Effector memory CD8-positive, alpha-beta T cell (primary cell): Measurements from ENCODE around the gene CCDC102B.

ENCODE experiments used
- ATAC-seq: fragments of 150-1000 bp; cut with Tn5 transposase; replicated peaks from 2 replicates; pipeline ENCODE4 v1.10.0; 2021; ENCODE audit warnings: mild to moderate bottlenecking, moderate library complexity
- DNase-seq, 3 experiments: peaks; one replicate each; pipeline ENCODE4 v3.0.0; 2021
- H3K27ac Mint-ChIP-seq, 2 donors: one replicate each; pipeline ENCODE4 v1.8.0; 2022; ENCODE audit warnings: mild to moderate bottlenecking in 2 of 2, mixed read lengths in 2 of 2, moderate library complexity in 2 of 2
- H3K27me3 Mint-ChIP-seq, 2 donors: one replicate each; pipeline ENCODE4 v1.8.0; 2022; ENCODE audit warnings: mixed read lengths in 2 of 2
- H3K36me3 Mint-ChIP-seq: one replicate; pipeline ENCODE4 v1.8.0; 2022; ENCODE audit warnings: mild to moderate bottlenecking, moderate library complexity, mixed read lengths; ENCODE audit not compliant: insufficient read depth
- H3K4me1 Mint-ChIP-seq, 2 donors: one replicate each; pipeline ENCODE4 v1.8.0; 2022; ENCODE audit warnings: low read depth in 2 of 2, mixed read lengths in 2 of 2
- H3K4me3 Mint-ChIP-seq, 2 donors: one replicate each; pipeline ENCODE4 v1.8.0; 2022; ENCODE audit warnings: mild to moderate bottlenecking in 2 of 2, mixed read lengths in 2 of 2, moderate library complexity in 2 of 2
- H3K9me3 Mint-ChIP-seq, 2 donors: one replicate each; pipeline ENCODE4 v1.8.0; 2022; ENCODE audit warnings: mixed read lengths in 2 of 2

The CCDC102B gene

DNA sequence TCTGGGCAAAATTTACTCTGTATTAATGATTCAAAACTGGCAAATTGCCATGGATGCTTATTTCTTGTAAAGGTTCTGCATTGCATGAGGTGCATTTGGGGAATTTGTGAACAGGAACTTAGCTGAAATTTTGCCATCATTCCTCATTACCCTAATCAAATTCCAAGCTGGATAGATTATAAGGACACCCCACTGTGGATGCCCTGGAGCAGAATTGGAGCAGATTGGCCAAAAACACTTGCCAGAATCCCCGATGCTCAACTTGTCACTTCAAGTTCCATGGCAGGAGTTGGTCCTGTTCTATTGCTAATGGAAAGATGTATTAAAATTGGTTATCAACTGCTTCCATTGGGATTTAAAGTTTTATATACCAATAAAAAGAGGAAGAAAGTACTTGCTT, 237.9 kb downstream of the CCDC102B start:
- Mint-ChIP-seq H3K36me3 (no peaks in the 10 kb centered on the region), H3K4me3 (no peak overlapping the region), H3K27me3 (no peaks in the 10 kb centered on the region), H3K27ac (no peak overlapping the region), H3K9me3 (no peaks in the 10 kb centered on the region), H3K4me1 (no peaks in the 10 kb centered on the region)
- ATAC-seq (no peak), DNase-seq (no peak)

DNA sequence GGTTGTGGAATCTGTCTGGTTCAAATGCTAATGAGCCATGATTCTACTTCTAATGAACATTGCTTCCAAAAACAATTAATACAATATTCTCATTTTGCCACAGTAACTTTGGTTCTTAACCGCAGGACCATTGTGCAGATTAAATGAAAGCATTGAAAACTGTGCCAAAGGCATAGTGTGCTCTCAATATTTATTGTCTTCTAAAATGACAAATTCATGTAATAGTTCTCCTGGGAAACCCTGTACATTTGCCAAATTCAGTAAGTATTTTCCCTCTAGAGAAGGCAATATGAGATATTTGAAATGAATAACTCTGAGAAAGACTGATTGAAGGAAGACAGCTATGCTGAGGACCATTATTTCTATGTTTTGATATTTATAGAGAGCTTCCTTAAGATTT, 246.3 kb downstream of the CCDC102B start:
- no peaks in the 10 kb centered on the region for H3K4me1 Mint-ChIP-seq
- no peak for ATAC-seq
- H3K36me3 Mint-ChIP-seq, result peaks cover 2% of the 10 kb centered on the region

DNA sequence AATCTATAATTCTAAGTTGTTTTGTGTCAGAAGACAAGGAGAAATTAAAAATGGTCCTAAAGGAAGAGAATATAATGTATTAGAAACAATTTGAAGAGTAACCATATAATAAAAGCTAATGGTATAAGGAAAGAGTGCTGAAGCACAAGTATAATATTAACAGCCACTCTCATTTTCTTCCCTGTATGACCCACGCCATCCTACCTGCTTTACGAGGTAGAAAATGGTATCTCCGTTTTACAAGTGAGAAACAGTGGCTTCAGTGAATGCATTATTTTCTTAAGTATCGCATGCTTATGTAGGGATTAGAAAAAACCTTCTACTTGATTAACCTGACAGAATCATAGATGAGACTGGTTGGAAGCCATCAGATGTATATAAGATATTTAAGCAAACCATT, 266.2 kb downstream of the CCDC102B start:
- no peak overlapping the region for H3K27ac Mint-ChIP-seq
- no peaks in the 10 kb centered on the region for H3K4me1 Mint-ChIP-seq
- no peak for ATAC-seq
- H3K9me3 Mint-ChIP-seq, result peaks cover 1 to 7% of the 10 kb centered on the region in 2 donors
- no peaks in the 10 kb centered on the region for H3K36me3 Mint-ChIP-seq
- no peak overlapping the region for H3K4me3 Mint-ChIP-seq
- no peak for DNase-seq
- no peaks in the 10 kb centered on the region for H3K27me3 Mint-ChIP-seq

More for the DNA sequence above, 246.3 kb downstream of the CCDC102B start:
- no peak overlapping the region for H3K27ac Mint-ChIP-seq
- no peak for DNase-seq
- H3K9me3 Mint-ChIP-seq, result no peaks in the 10 kb centered on the region
- no peaks in the 10 kb centered on the region for H3K27me3 Mint-ChIP-seq
- no peak overlapping the region for H3K4me3 Mint-ChIP-seq

DNA sequence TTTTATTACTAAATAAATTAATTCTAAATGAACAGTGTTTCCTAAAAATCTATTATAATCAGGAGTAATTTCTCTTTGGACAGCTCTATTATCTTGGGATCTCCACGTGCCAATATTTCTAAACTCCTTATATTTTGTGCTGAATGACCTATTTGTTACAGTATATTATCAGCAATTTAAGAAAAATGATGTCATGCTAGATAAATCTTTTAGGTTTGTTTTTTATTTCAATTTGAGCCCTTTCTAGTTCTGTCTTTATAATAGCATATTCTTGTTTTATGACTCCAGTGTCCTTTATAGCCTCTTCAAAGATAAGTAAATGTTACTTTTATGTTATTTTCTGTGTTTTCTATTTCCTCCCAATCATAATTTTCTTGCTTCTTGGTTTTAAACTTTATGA, 269.2 kb downstream of the CCDC102B start:
- ATAC-seq (no peak), DNase-seq (no peak)
- Mint-ChIP-seq H3K27me3 (no peaks in the 10 kb centered on the region), H3K4me1 (no peaks in the 10 kb centered on the region), H3K27ac (no peak overlapping the region), H3K4me3 (no peak overlapping the region), H3K36me3 (no peaks in the 10 kb centered on the region), H3K9me3 (no peaks in the 10 kb centered on the region)

DNA sequence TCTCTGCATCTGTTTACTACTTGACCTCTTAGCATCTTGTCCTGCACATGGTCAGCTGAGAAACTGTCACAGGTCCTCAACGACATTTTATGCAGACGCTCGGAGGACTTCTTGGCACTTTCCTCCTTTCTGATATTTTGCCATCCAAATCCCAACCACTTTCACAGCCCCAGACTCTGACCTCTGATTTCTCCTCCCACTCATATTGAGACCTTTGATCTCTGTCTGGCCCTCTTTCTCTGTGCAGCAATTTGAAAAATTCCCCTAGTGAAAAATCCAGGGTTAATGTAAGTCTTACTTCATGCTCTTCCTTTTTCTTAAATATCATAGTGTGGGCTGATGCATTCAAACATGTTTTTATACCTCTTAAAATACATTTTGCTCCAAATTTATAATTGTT, 273.8 kb downstream of the CCDC102B start:
- no peaks in the 10 kb centered on the region for H3K27me3 Mint-ChIP-seq
- DNase-seq (no peak), ATAC-seq (no peak)
- no peak overlapping the region for H3K4me3 Mint-ChIP-seq
- H3K4me1 Mint-ChIP-seq, result no peaks in the 10 kb centered on the region
- H3K27ac Mint-ChIP-seq, result no peak overlapping the region
- H3K36me3 Mint-ChIP-seq, result no peaks in the 10 kb centered on the region
- H3K9me3 Mint-ChIP-seq, result peaks cover 0 to 2% of the 10 kb centered on the region in 2 donors

DNA sequence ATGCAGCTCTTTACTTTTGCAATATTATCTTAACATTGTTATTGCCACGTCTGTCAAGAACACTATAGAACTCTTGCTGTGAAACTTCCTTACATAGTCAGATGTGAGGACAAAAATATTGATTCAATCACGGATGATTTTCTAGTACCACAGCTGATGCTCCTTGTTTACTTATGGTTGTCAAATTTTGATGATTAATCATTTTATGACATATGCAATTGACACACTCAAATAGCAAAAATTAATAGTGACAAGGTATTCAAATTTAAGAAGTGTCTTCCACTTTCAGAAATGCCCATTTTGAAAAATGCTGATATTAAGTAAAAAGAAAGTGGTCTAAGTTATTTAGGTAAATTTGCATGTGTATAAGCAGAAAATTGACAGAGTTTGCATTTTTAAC, 284.0 kb downstream of the CCDC102B start:
- Mint-ChIP-seq H3K9me3 (no peaks in the 10 kb centered on the region), H3K4me1 (no peaks in the 10 kb centered on the region), H3K27ac (no peak overlapping the region), H3K36me3 (no peaks in the 10 kb centered on the region), H3K27me3 (no peaks in the 10 kb centered on the region), H3K4me3 (no peak overlapping the region)
- DNase-seq (no peak), ATAC-seq (no peak)

DNA sequence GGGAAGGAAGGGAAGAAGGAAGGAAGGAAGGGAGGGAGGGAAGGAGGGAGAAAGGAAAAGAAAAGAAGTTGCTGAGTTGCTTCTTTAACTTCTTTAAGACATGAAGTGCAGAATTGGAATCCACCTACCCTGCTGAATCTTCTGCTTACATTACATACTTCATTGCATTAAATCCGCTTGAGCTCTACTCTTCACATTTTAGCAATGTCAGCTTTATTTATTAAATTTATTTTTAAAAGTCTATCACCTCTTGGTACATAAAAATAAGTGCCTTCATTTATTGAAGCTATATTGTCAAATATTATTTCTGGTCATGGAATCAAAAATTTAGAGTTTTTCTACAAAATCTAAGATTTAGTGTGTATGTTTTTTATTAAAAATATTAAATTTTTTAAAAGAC, 284.6 kb downstream of the CCDC102B start:
- no peaks in the 10 kb centered on the region for H3K36me3 Mint-ChIP-seq
- H3K4me1 Mint-ChIP-seq, result no peaks in the 10 kb centered on the region
- no peaks in the 10 kb centered on the region for H3K9me3 Mint-ChIP-seq
- no peak for DNase-seq
- H3K4me3 Mint-ChIP-seq, result no peak overlapping the region
- H3K27me3 Mint-ChIP-seq, result no peaks in the 10 kb centered on the region
- ATAC-seq, result no peak
- H3K27ac Mint-ChIP-seq, result no peak overlapping the region

DNA sequence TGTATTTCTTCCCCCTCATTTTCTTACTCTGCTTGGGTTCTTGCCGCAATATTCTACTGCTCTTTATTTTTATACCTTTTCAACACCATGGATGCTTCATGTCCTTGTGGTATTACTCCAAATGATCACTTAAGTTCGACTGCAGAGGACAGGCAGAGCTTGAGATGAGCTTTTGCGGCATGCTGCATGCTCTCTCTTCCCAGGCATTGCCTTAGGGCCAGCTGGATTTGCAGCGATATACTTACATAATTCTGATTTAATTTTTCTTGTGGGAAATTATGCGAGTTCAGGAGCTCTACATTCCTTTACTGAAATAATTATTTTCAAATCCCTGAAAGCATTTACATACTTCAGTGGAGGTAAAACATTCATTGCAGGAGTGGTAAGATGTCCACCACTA, 288.1 kb downstream of the CCDC102B start:
- no peaks in the 10 kb centered on the region for H3K9me3 Mint-ChIP-seq
- DNase-seq (no peak), ATAC-seq (no peak)
- no peaks in the 10 kb centered on the region for H3K36me3 Mint-ChIP-seq
- no peak overlapping the region for H3K27ac Mint-ChIP-seq
- H3K27me3 Mint-ChIP-seq, result no peaks in the 10 kb centered on the region
- H3K4me1 Mint-ChIP-seq, result no peaks in the 10 kb centered on the region
- H3K4me3 Mint-ChIP-seq, result no peak overlapping the region

DNA sequence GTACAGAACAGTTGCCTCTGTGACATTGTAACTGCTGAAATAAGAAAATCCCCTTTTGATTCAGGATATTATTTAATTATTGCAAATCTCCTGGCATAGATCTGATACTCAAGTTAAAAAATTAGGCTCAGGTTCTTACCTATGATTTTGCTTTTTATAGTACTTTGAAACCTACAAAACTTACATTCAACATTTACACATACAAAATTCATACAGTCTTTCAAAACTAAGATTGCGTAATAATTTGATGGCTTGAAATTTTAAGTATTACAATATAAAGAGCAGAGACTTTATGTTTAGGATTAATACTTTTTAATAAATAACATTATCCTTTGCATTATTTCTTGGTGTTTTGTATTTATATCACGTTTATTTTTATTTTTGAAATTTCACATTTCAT, 291.1 kb downstream of the CCDC102B start:
- no peak overlapping the region for H3K4me3 Mint-ChIP-seq
- no peaks in the 10 kb centered on the region for H3K27me3 Mint-ChIP-seq

DNA sequence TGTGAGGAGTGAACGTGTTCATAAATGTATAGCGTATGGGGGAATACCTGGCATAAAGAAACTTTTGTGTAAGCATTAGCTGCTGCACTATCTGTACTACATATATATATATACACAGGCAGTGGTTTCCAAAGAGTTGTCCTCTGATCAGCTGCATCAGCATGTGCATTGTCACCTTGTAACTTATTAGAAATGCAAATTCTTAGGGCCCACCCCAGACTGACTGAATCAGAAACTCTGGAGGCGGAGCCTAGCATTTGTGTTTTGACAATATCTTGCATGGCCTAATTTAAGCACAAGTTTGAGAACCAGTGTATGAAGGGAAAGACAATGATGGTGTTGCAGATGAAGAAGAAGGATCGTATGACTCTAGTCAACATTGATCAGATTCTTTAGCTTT, 299.5 kb downstream of the CCDC102B start:
- ATAC-seq, result no peak

More for the DNA sequence above, 291.1 kb downstream of the CCDC102B start:
- H3K9me3 Mint-ChIP-seq, result peaks cover 0 to 2% of the 10 kb centered on the region in 2 donors
- no peaks in the 10 kb centered on the region for H3K36me3 Mint-ChIP-seq
- no peak for ATAC-seq
- H3K27ac Mint-ChIP-seq, result no peak overlapping the region
- no peaks in the 10 kb centered on the region for H3K4me1 Mint-ChIP-seq
- DNase-seq, result no peak

DNA sequence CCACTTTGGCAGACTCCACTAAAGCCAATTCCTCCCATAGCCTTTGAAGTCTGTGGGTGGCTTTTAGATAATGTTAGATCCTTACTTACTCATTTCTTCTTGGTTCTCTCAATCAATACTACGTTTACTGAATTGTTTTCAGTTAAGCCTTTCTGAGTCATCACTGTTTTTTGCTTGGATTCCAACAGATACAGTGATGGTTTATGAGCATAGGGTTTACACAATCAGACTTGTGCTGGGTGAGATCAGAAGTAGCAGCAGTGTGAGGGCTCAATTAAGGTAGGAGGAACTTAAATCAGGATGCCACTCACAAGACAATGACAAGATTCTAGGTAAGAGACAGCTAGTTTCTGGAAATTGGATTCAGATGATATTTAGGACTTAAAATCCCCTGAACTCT, 305.1 kb downstream of the CCDC102B start:
- H3K9me3 Mint-ChIP-seq, result peaks cover 0 to 4% of the 10 kb centered on the region in 2 donors
- H3K4me1 Mint-ChIP-seq, result no peaks in the 10 kb centered on the region
- DNase-seq (no peak), ATAC-seq (no peak)
- H3K4me3 Mint-ChIP-seq, result no peak overlapping the region
- H3K36me3 Mint-ChIP-seq, result no peaks in the 10 kb centered on the region
- H3K27ac Mint-ChIP-seq, result no peak overlapping the region
- no peaks in the 10 kb centered on the region for H3K27me3 Mint-ChIP-seq

More for the DNA sequence above, 299.5 kb downstream of the CCDC102B start:
- no peak overlapping the region for H3K27ac Mint-ChIP-seq
- no peak overlapping the region for H3K4me3 Mint-ChIP-seq
- H3K36me3 Mint-ChIP-seq, result no peaks in the 10 kb centered on the region
- peaks cover 0 to 3% of the 10 kb centered on the region in 2 donors for H3K9me3 Mint-ChIP-seq
- H3K27me3 Mint-ChIP-seq, result no peaks in the 10 kb centered on the region
- no peaks in the 10 kb centered on the region for H3K4me1 Mint-ChIP-seq
- no peak for DNase-seq
